COLO668 (cell line): ENCODE measurements around the gene OR4K13.

Experiments used
- DNase-seq: peaks from one replicate; lab custom pipeline; 2025; ENCODE audit not compliant: unreplicated experiment; lab: John Stamatoyannopoulos, UW

OR4K13 gene

DNA sequence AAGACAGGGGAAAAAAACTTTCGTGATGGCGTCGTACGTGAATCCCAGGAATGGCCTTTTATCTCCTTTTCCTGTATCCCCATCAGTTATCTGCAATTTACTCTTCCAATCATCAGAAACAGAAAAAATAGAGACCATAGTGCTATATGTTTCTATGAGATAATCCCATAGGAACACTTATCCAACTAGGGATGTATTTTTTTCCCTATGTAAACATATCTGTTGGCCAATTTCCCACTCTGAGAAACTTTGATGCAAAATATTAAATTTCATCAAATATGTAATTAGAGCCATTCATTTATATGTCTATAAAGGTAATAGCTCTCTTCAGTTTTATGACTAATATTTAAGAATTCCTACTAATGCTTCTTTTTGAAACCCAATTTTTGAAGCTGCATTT lies at the start of gene OR4K13:
Gene OR4K13, minus strand, starts transcription at position 101 of the 400 bp plus-strand sequence. CDS start 1,280 bp downstream, outside the sequence.
- no peak for DNase-seq

- no peak for DNase-seq
Measured at GRCh38 chr14:20059745-20060144, 23.9 kb upstream of the OR4K13 start, which contains the start of gene OR4L1. Gene OR4L1 (plus strand): TSS chr14:20060045. CDS start chr14:20060045, 0 bp downstream.

DNA sequence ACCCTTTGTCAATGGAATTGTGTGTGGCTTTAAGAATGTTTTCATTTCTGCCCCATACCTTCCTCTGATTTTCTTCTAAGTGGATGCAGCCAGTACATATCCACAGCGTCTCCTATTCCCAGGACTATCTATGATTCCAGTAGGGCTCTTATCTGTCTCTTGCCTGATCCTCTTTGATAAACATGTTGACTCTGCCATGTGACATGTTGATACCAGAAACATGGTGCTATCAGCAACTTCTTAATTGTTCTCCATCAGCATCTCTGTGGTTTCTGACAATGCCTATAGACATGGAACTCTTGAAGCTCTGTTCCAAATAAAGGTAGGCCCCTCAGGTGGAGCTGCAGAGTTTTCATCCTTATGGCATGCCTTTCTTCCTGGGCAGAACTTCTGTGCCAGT lies 12.4 kb upstream of the OR4K13 start:
- DNase-seq: no peak

GRCh38 chr14:20044243-20044642 lies 8.4 kb upstream of the OR4K13 start:
- DNase-seq: no peak

DNA sequence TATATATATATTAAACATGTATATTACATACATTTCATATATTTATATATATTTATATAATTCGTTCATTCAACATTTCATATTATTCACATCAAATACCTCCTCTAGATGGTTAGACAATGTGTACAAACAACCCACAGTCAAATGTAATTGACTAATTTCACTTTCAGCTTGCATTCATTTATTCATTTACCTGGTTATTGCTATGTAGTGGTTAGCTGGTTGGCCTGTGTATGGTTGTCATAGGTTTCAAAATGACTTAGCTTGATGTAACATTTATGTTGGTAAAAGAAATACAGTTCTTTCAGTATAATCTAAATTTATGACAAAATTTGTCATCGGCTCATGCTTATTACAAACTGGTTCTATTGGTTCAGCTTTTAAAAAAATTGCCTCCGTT lies 389 bp downstream of the OR4K13 start:
- DNase-seq: no peak

DNA sequence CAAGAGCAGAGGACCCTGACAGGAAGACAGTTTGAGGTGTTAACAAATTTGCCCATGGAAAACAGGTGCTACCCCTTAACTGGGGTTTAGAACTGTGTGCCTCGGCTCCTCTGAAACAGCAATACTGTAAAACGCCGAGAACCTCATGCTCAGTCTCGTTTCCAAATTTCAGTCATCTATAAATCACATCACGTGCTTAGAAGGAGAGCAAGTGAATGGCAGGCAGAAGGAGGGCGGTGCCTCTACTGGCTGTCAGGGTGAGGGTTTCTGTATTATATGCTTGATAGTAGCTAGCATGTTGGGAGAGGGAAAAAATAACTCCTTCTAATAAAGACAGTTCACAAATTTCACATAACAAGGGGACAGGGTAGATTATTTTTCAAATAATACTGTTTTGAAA lies 4.8 kb downstream of the OR4K13 start:
- no peak for DNase-seq

DNA sequence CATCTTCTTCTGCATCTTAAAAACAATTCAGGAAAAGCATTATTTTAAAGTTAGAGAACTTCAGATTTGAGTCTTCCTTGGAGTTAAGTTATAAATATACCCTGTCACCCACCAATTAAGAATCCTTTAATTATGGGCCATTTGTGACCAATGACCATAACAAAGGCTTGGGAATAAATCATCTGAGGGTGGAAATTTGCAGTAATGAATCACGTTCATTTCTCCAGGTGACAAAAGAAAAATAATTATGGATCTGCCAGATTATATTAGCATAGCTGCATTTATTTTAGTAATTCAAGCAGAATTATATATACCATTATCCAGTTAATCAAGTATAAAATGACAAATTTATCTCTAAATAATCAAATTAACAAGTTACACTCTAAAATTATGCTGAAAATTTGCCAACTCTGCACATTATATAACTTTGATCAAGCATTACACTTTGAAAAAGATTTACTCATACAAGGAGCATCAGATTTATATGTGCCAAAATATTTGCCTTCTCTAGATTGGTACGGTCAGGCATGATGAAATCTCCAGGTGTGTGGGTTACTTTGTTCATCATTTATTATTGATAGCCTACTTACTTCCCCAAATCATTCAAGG lies 16.5 kb downstream of the OR4K13 start, which contains the start of gene OR4K14:
Gene OR4K14, minus strand, starts transcription at position 51 of the 609 bp plus-strand sequence. CDS start 4,114 bp downstream, outside the sequence.
- DNase-seq: no peak

- DNase-seq: no peak
Measured at GRCh38 chr14:20008156-20008555, 27.7 kb downstream of the OR4K13 start.

DNA sequence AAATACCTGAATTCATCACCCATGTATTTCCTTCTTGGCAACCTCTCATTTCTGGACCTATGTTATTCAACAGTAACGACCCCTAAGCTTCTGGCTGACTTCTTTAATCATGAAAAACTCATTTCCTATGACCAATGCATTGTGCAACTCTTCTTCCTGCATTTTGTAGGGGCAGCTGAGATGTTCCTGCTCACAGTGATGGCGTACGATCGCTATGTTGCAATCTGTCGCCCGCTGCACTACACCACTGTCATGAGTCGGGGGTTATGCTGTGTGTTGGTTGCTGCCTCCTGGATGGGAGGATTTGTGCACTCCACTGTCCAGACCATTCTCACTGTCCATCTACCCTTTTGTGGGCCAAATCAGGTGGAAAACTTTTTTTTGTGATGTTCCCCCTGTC lies 33.5 kb downstream of the OR4K13 start:
- no peak for DNase-seq

DNA sequence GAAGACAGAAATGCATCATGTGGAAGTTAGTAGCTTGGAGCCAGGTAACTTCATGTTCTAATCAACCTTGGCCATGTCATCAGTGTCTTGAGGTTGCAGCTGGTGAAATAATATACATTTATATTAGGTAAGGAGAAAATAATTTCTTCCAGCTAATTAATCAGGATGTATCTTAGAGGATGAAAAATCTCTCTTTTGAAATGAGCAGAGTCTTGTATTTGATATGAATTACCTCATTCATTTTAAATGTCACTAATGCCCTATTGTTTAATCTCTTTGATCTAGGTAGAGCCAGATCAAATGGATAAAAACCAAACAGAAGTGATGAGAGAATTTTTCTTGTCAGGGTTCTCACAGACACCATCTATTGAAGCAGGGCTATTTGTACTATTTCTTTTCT lies 34.0 kb downstream of the OR4K13 start, which contains the start of gene OR4Q2:
Gene OR4Q2, plus strand, starts transcription at position 301 of the 400 bp plus-strand sequence.
- DNase-seq: no peak

DNA sequence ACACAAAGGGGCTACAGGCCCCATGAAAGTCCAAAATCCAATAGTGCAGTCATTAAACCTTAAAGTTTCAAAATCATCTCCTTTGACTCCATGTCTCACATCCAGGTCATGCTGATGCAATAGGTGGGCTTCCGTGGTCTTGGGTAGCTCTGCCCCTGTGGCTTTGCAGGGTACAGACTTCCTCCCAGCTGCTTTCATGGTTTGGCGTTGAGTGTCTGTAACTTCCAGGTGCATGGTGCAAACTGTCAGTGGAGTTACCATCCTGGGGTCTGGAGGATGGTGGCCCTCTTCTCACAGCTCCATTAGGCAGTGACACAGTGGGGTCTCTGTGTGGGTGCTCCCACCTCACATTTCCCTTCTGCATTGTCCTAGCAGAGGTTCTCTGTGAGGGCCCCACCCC lies 42.4 kb downstream of the OR4K13 start:
- DNase-seq: no peak
